Fibroblast of peridontal ligament (primary cell): Measurements from ENCODE around the gene ADAMTS7.
"Not testable (repeated sequence)": the region's sequence is repeated elsewhere in the genome, so short reads cannot be mapped to it uniquely, and the experiment has no call there.

Source experiments
- DNase-seq: peaks from one replicate; pipeline ENCODE4 v3.0.0-alpha.2; 2010; ENCODE audit errors: extremely low read depth

Gene ADAMTS7

DNA sequence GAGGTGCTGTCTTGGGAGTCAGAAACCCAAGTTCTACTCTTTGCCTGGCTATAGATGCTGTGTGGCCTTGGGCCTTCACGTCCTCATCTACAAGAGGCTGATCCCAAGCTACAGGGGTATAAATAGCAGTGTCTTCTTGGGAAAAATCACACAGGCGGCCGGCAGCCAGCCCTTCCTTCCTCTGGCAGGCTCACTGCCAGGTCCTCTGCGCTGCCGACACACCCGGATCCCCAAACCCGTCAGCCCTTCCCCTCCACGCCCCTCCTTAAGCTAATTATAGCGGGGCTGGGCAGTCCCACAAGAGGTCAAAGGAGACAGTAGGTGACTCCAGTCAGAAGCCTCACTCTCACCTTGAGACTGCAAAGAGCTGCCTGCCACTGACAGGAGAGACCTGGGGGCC, 31.3 kb downstream of the ADAMTS7 start:
- not testable (repeated sequence) for DNase-seq

- DNase-seq, result not testable (repeated sequence)
These were observed 32.0 kb downstream of the ADAMTS7 start for GRCh38 chr15:78779176-78779785.

DNA sequence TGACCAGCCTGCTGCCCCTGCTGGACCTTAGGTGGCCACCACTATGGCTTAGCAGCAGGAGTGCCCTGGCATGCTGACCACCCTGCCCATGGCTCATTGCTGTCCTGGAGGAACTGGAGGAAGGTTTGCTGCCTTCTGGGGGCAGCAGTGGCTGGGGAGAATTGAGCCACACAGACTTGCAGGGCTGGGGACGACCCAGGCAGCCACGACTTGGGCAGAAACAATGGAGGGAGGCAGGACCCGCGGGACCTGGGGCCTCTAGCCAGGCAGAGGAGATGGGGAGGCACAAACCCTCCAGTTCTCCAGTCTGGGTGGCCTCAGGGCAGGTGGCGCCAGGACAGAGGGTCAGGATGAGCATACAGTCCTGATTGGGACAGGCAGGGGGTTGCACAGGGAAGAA, 32.8 kb downstream of the ADAMTS7 start:
- DNase-seq, result no peak

- DNase-seq, result not testable (repeated sequence)
These were observed 33.3 kb downstream of the ADAMTS7 start for GRCh38 chr15:78777953-78778345.

DNA sequence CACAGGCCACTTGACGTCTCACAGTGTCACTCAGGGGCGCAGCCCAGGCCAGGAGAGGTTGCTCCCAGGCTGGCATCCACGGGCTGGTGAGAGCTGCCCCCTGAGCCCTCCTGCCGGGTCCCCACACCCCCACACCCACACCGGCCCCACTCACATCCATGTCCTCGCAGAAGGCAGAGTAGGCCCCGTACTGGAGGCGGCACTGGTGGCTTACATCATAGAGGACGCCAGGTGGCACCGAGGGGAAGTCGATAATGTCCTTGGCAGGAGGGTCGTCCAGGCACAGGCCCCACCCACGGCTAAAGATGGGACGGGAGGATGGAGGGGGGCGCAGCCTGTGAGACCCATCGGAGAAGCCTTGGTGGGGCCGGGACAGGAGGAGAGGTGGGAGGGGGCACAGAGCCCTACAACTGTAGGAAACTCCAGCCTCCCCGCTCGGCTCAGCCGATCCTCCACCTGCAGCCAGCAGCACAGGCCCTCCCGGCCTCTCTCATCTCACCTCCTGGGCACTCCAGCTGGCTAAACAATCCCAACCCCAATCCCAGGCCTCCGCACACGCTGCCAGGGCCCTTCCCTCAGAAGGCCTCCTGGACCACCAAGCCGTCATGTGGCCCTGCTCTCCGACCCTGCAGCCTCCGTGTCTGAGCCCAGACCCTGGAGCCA, 33.8 kb downstream of the ADAMTS7 start:
- not testable (repeated sequence) for DNase-seq

GRCh38 chr15:78776046-78776925, 35.0 kb downstream of the ADAMTS7 start:
- not testable (repeated sequence) for DNase-seq

DNA sequence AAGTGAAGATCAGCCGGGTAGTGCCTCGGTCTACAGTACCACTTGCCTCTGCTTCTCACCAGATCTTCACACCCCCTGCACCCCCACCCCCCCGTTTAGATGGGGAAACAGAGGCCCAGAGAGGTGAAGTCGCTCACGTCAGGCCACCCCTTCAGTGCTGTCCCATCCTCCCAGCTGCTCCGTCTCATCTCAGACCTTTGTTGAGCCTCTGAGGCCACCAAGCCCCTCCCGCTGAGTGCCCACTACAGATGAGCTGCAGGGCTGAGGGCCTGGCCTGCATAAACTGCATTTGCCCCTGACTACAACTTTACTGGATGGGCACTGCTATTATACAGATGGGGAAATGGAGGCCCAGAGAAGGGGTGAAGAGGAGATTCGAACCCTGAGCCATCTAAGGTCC, 35.8 kb downstream of the ADAMTS7 start:
- DNase-seq, result no peak

GRCh38 chr15:78774451-78774990, 36.7 kb downstream of the ADAMTS7 start:
- not testable (repeated sequence) for DNase-seq

DNA sequence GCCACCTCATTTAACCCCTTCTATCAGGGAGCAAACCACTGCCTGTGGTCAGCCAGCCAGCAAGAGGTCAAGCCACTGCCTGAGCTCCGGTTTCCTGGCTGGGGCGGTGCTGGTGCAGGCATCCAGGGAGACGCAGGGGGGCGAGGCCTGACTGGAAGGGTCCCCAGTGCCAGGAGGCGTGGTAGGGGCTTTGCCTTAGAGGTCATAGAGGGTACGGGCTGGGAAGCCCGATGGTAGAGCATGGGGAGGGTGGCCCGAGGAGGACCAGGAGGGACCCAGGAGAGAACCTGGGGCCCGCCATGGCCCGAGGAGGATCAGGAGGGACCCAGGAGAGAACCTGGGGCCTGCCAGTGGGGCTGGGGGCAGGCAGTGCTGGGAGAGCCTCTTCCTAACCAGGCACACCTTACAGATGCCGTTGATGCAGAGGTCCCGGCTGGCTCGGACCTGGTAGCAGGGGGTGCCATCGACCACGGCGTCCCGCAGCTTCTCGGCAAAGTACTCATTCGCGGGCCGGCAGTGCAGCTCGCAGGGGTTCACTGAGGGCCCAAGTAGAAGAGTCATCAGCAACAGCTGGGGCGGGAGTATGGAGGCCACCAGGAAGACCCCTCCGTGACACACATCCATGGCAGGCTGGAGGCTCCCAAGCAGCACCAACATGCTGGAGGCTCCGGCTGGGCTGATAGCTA, 37.4 kb downstream of the ADAMTS7 start:
- not testable (repeated sequence) for DNase-seq

DNA sequence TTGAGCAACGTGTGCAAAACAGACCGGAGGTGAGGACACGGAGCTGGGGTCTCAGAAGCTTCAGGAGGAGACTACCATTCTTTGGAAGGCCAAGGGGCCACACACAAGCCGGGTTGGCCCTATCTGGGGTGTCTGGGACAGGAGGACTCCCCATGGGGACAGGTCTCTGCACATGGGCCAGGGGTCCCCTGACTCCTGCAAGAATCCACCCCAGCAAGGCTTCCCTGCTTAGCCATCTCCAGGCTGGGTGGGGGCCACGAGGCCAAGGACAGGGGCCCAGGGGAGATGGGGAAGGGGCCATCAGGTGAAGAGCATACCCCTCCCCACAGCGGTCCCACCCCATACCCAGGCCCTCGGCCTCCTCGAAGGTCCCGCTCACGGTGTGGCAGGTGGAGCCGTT, 38.5 kb downstream of the ADAMTS7 start:
- no peak for DNase-seq

GRCh38 chr15:78771436-78772000, 39.7 kb downstream of the ADAMTS7 start:
- DNase-seq, result not testable (repeated sequence)

- not testable (repeated sequence) for DNase-seq
These were observed 40.2 kb downstream of the ADAMTS7 start for GRCh38 chr15:78771020-78771419.

GRCh38 chr15:78769473-78770225, 41.6 kb downstream of the ADAMTS7 start:
- DNase-seq, result not testable (repeated sequence)

DNA sequence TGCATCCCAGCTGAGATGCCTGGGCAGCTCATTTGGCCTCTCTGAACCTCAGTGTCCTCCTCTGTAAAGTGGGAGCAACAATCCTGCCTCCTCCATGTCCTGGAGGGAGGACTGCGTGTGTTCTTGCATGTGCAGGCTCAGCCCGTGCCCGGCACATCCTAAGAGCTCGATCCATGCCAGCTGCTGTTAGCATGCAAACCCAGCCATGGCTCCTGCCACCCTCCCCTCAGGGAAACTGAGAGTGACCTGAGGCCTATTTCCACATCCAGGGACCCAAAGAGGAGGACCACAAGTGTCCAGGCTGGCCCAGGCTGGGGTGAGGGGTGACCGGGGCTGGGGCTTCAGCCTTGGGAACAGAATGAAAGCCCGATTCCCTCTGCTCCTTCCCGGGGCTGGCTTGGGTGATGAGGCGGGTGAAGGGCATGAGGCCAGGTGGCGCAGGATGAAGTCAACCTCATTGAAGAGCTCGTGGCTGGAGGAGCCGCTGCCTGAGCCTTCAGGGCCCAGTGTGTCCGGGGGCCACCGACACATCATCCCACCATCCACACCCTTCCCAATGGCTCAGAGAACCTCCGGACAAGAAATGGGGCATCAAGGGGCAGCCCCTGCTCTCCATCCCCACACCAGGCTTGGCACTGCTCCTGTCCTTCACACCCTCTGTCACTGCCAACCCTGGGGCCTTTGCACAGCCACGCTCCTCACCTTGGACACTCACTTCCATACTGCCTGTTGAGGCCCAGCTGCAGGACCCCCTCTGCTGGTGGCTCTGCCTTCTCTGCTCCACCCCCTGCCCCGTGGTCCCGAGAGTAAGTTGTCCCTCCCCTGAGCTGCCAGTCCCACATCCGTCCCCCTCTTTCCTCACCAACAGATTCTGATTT, 42.5 kb downstream of the ADAMTS7 start:
- DNase-seq, result no peak

- DNase-seq, result no peak
These were observed 43.2 kb downstream of the ADAMTS7 start for GRCh38 chr15:78768096-78768495.

GRCh38 chr15:78767331-78767951, 43.8 kb downstream of the ADAMTS7 start:
- no peak for DNase-seq

DNA sequence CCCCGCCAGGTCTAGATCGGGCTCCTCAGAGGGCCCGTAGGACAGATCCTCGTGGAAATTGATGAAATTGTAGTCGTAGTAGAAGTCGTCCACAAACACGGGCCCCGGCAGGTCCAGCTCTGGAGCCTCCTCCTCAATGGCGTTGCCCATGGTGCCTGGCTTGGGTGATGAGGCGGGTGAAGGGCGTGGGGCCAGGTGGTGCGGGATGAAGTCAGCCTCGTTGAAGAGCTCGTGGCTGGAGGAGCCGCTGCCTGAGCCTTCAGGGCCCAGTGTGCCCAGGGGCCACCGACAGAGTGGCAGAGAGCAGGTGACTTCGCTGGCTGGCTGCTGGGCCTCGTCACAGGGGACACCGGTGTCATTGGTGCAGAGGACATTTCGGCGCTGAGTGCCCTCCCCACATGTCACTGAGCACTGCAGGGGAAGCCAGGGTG, 44.6 kb downstream of the ADAMTS7 start:
- DNase-seq, result not testable (repeated sequence)

- DNase-seq, result no peak
These were observed 45.2 kb downstream of the ADAMTS7 start for GRCh38 chr15:78766041-78766440.
